IPS-NIHi11 (cell line): ENCODE measurements around the gene IGSF8.

Experiments used
- DNase-seq: peaks from one replicate; pipeline ENCODE4 v3.0.0; 2012; ENCODE audit warnings: mixed read lengths, low spot score

The IGSF8 gene

DNA sequence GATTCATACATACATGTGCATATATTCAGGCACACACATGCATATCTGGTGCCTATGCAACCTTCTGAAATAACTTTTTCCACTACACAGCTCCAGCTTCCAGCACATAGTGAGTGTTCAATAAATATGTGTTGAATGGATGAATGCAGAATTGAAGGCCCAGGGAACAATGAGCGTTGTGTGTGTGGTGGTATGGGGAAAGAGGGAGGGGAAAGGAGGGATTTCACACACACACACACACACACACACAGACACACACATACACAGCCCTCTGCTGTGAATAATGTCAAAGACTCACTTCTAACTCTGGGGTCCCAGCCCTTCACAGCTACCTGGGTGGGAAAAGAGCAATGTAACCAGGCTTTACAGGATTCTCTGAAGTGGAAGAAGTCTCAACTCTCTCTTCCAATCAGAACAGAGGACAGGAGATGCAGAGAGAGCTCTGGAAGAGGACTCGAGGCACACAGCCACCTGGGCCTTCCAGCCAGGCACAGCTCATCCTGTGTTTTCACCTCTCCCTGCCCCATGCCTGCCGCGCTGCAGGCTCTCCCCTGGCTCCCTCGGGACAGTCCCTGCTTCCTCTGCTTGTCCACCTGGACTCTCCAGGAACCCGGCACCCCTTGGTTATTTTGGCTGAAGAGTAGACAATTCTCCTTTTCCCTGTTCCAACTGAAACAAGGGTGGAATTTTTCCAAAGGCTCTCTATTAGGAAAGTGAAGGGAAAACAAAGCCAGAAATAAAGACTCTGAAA, 5.4 kb upstream of the IGSF8 start:
- no peak for DNase-seq

DNA sequence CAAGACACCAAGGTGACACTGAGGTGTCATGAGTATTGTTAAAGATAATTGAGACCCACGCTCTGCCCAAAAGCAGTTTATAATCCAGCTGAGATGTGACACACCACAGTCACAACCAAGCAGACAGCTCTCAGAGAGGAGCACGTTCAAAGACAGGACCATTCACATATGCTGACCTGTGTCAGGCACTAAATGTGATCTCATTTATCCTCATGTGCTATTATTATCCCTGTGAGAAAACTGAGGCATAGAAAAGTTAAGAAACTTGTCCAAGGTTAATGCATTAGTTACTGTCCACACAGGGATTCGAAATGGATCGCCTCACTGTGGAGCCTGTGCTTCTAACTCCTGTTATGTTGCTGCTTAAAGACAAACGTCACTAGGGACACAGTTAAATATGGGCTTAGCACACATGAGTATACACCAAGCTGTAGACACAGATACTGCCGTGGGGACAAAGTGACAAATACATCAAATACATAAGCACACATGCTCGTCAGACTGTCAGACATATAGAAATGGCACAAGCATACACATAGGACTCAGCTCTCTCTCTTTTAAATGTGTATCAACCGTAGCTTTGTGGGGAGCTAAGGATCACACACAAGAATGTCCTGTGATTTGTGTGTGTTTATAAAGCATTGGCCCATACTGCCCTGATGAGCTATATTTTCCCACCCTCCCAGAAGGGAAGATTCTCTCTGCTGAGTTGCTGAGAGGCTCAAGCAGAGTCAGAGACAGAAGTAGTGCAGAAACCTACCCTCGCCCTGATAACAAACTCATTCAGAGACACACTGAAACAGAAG, 3.5 kb upstream of the IGSF8 start:
- DNase-seq: no peak

DNA sequence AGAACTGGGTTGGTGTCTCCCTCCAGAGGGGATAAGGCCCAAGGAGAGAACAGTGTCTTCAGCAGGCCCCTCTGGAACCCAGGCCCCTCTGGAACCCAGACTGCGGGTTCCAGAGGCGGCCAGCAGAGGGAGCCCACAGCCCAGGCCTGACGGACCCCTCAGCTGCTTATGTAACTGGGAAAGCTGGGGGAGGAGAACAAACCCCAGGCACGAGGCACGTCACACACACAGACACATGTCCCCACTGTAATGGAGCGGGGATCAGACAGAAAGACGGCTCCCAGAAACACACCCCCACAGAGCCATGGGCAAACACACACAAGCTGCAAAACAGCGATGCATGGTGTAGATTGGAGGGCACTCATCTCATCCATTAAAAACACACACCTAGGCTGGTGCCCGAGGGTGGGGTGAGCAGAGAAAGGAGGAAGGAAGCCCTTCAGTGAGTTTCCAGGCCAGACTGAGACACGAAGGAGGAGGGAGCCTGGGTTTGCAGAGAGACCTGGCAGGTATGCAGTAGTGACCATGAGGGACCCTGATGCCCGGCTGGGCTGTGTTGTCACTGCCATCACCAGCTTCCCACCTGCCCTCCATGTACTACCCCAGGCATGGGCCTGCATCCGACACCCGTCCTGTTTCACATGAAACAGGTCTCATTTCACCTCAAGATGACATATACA, 2.8 kb upstream of the IGSF8 start:
- DNase-seq: peak; percentile 85

GRCh38 chr1:160099716-160100375, 1.4 kb upstream of the IGSF8 start:
- DNase-seq: no peak

DNA sequence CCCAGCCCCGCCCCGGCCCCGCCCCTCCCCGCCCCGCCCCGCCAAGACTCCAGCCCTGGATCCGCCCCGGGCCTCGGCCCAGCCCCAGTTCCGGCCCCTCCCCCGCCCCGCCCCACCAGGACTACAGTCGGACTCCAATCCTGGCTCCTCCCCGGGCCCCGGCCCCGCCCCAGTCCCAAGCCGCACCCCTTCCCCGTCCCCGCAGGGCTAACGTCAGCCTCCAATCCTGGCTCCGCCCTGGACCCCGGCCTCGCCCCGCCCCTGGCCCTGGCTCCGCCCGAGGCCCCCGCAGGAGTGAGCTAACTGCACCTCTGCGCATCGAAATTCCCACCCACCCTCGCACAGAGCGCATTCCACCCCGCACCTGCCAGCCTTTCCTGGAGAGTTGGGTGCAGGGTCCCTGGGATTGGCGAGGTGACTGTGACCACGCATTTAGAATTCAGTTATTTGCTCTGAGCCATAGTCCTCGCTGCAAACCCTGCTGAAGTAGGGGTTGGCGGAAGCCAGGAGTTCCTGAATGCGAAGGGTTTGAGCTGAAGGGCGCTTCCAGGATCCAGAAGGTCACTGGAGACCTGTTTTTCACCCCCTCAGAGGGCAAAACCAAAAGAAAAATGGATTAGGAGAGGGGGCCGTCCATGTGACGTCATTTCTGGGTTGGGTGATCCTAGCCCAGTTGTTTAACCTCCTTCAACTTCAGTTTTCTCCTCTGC, 588 bp upstream of the IGSF8 start:
- peak; percentile 94 for DNase-seq

- no peak for DNase-seq
These were observed 1.1 kb downstream of the IGSF8 start for GRCh38 chr1:160097151-160097910.

DNA sequence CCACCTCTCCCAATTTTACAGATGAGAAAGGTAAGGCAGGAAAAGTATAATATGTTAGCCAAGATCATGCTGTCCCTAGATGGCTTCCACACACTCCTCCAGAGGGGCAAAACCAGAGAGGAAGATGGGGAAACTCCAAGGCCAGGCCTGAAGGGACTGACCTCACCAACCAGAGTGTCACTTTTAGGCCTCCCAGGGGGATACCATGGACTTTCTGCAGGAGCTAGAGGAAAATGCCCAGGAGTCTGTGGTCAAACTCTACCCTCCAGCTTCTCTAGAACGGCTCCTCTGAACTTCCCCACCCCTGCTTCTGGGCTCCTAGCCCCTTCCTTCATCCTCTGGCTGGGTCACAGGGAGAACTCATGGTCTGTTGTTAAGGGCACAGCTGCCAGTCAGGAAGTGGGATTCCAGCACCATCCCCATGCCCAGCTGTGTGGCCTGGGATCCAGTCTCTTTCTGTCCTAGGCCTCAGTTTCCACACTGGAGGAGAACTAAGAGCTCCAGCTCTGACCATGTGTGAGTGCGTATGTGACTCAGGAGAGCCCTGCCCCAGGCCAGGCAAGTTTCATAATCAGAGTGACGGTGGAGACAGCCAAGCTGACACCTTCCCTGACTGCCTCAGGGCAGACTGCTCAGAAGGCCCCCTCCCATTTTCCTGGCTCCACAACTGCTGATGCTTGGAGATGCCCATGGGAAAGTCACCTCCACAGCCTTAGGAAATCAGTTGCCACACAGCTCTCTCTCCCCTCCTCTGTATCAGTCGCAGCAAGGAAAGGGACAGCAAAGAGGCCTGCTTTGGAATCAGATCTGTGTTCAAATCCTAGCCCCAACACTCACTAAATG, 1.9 kb downstream of the IGSF8 start:
- no peak for DNase-seq

DNA sequence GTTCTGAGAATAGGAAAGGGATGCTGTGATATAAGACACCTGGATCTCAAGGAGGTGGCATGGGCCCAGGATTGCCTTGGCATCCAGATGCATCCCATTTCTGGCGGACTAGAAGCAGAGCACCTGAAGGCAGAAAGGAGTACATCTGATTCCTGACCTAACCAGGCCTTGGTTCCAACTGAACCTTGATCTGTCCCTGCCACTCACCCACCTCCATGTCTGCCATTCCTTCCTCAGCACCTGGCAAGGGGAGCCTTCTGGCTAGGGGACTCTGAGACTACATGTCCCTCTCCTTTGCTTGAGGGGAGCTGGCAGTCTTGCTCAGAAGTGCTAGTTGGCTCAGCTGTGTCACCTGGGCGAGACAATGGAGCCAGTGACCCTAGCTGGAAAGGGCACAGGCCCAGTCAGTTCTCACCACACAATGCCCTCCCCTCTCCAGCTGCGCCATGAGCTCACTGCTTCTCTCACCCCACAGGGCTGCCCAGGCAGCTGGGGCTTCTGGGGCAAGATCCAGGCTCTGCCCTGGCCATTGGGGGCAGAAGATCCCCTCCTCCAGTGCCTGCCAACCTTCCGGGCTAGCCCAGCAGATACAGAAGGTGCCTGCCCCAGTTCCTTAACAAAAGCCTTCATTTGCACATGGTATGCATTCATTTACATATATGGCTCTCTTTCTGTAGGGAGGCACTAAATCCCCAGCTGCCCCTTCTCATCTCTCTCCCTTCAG, 2.9 kb downstream of the IGSF8 start:
- peak; percentile 73 for DNase-seq

GRCh38 chr1:160094806-160095205, 3.6 kb downstream of the IGSF8 start:
- DNase-seq: no peak

DNA sequence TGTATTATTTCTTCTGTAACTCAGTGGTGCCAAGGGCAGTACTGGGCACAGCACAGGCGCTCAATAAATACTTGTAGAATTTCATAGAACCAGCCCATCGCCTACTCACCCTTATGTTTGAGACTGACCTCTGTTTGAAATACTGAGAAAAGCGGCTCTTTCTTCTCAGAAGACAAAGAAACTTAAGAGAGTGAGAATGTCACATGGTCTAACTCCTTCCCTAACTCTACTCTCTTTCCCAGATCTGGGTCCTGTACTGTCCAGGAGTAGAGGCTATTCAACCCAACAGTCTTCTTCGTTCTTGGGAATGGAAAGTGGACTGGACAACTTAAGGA, 4.2 kb downstream of the IGSF8 start:
- DNase-seq: no peak

DNA sequence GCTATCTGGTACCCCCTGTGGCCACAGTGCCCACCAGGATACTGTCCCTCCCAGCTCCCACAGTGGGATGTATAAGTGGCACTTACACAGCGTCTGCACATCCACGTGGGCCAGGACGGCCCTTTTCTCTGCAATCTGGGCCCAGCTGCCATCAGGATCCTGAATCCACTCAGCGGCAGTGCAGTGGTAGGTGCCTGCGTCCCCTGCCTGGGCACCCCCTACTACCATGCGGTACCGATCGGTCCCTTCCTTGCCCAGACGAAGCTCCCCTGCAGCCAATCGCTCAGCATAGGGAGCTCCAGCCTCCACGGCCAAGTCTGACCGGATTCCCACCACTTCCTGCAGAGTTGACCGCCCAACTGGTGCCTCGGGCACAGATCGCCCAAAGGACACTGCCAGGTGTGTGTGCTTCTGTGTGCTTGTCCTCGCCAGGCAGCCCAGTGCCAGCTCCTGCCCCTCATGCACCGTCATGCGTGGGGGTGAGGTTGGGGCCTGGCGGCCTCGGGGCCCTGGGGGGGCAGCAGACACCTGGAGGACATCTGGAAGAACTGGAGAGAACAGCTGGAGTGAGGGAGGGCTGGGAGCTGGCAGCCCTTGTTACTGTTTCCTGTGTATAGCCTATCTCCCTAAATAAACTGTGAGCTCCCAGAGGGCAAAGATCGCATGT, 4.7 kb downstream of the IGSF8 start:
- no peak for DNase-seq

DNA sequence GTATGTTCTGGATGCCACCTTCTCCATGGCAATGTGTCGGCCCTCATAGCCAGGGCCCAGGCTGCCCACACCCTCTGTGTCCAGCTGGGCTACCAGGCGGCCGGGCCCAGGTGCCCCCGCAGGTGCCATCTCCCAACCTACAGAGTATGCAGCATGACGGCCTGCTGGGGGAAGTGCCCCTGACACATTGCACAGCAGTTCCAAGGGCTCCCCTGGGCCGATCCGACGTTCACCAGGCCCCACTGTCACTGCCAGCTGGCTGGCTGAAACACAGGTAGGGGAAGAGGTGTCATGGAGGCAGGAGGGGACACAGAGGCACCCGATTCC, 5.4 kb downstream of the IGSF8 start:
- no peak for DNase-seq

GRCh38 chr1:160092366-160093068, 5.9 kb downstream of the IGSF8 start:
- no peak for DNase-seq

GRCh38 chr1:160091666-160092223, 6.7 kb downstream of the IGSF8 start:
- no peak for DNase-seq

GRCh38 chr1:160090760-160091159, 7.7 kb downstream of the IGSF8 start:
- no peak for DNase-seq

- no peak for DNase-seq
These were observed 8.5 kb downstream of the IGSF8 start for GRCh38 chr1:160089883-160090282.

DNA sequence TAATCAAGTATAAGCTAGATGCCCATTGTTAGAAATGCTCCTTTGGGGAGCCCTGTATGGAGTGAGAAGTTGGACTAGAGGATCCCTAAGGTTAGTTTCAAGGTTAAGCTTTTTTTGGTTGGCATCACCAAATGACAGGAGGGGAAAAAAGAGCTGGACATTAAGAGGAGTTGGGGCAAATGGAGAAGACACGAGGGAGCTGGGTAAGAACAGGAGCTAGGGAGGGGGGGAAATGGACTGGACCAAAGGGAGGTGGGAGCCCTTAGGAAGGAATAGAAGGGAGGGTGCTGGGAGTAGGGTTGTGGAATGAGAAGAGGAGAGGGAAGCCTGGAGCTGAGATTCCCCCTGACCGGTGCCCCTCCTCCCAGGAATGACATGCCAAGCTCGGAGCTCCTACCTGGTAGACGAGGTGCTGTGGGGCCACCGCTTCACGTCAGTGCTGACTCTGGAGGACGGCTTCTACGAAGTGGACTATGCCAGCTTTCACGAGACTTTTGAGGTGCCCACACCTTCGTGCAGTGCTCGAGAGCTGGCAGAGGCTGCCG, 11.2 kb downstream of the IGSF8 start:
- no peak for DNase-seq

GRCh38 chr1:160086456-160086892, 11.9 kb downstream of the IGSF8 start:
- DNase-seq: no peak
